H9 (cell line): ENCODE measurements around the gene CAPN5. TPM values are rescaled to one million over a fixed set of nuclear protein-coding genes. Genes with fewer than 3 reads are reported as not detected.

Experiments
- DNase-seq: peaks from one replicate; pipeline ENCODE4 v3.0.0-alpha.2; 2017
- H2AFZ ChIP-seq: one replicate; pipeline ENCODE4 v1.6.1; 2013; ENCODE audit warnings: mild to moderate bottlenecking, low read length, control low read depth, moderate library complexity
- H2AK5ac ChIP-seq: 2 replicates; pipeline ENCODE4 v1.6.1; 2013; ENCODE audit warnings: low read length, control low read depth, mixed read lengths; ENCODE audit not compliant: insufficient read length
- H2BK120ac ChIP-seq: one replicate; pipeline ENCODE4 v1.6.1; 2013; ENCODE audit warnings: low read depth, mild to moderate bottlenecking, low read length, control low read depth, inconsistent platforms; ENCODE audit not compliant: poor library complexity, severe bottlenecking
- H2BK12ac ChIP-seq: 2 replicates; pipeline ENCODE4 v1.6.1; 2013; ENCODE audit warnings: low read length, control low read depth, mixed read lengths, low read depth; ENCODE audit not compliant: insufficient read length
- H2BK15ac ChIP-seq: 2 replicates; pipeline ENCODE4 v1.6.1; 2013; ENCODE audit warnings: low read depth, low read length, control low read depth
- H2BK20ac ChIP-seq: one replicate; pipeline ENCODE4 v1.6.1; 2013; ENCODE audit warnings: low read depth, mild to moderate bottlenecking, low read length, control low read depth, inconsistent platforms; ENCODE audit not compliant: poor library complexity, severe bottlenecking
- H2BK5ac ChIP-seq: 2 replicates; pipeline ENCODE4 v1.6.1; 2013; ENCODE audit warnings: low read length, control low read depth, mixed read lengths; ENCODE audit not compliant: insufficient read length
- H3K14ac ChIP-seq: 2 replicates; pipeline ENCODE4 v1.6.1; 2013; ENCODE audit warnings: low read length, control low read depth; ENCODE audit not compliant: insufficient read depth
- H3K18ac ChIP-seq: 2 replicates; pipeline ENCODE4 v1.6.1; 2013; ENCODE audit warnings: low read depth, mild to moderate bottlenecking, mixed read lengths, low read length, control low read depth; ENCODE audit not compliant: insufficient read length
- H3K23ac ChIP-seq: 2 replicates; pipeline ENCODE4 v1.6.1; 2013; ENCODE audit warnings: low read length, control low read depth, mixed read lengths, low read depth; ENCODE audit not compliant: insufficient read length
- H3K23me2 ChIP-seq: 2 replicates; pipeline ENCODE4 v1.6.1; 2013; ENCODE audit warnings: low read depth, mild to moderate bottlenecking, mixed read lengths, low read length, control low read depth; ENCODE audit not compliant: insufficient read length, poor library complexity, severe bottlenecking
- H3K27ac ChIP-seq: 2 replicates; pipeline ENCODE4 v1.5.1; 2013; ENCODE audit warnings: low read length, control low read depth, mixed read lengths, low read depth; ENCODE audit not compliant: insufficient read length
- H3K27me3 ChIP-seq: 2 replicates; pipeline ENCODE4 v1.6.1; 2013; ENCODE audit warnings: low read length, control low read depth, inconsistent platforms; ENCODE audit not compliant: insufficient read depth
- H3K4ac ChIP-seq: 2 replicates; pipeline ENCODE4 v1.6.1; 2013; ENCODE audit warnings: low read depth, mild to moderate bottlenecking, control low read depth, inconsistent platforms, low read length, moderate library complexity
- H3K4me1 ChIP-seq: 2 replicates; pipeline ENCODE4 v1.6.1; 2013; ENCODE audit warnings: low read length, control low read depth, inconsistent platforms; ENCODE audit not compliant: insufficient read depth
- H3K4me2 ChIP-seq: 2 replicates; pipeline ENCODE4 v1.6.1; 2013; ENCODE audit warnings: low read length, control low read depth, mixed read lengths; ENCODE audit not compliant: insufficient read length, insufficient read depth
- H3K56ac ChIP-seq: 2 replicates; pipeline ENCODE4 v1.6.1; 2013; ENCODE audit warnings: low read depth, mild to moderate bottlenecking, mixed read lengths, low read length, control low read depth; ENCODE audit not compliant: insufficient read length
- H3K79me1 ChIP-seq: 2 replicates; pipeline ENCODE4 v1.6.1; 2013; ENCODE audit warnings: low read depth, mild to moderate bottlenecking, moderate library complexity, low read length, control low read depth, inconsistent platforms; ENCODE audit not compliant: insufficient read depth, poor library complexity, severe bottlenecking
- H3K79me2 ChIP-seq: 2 replicates; pipeline ENCODE4 v1.6.1; 2013; ENCODE audit warnings: low read length, control low read depth, inconsistent platforms; ENCODE audit not compliant: insufficient read depth
- H3K9ac ChIP-seq: 2 replicates; pipeline ENCODE4 v1.6.1; 2013; ENCODE audit warnings: low read length, control low read depth, mixed read lengths; ENCODE audit not compliant: insufficient read length; ENCODE audit errors: extremely low read depth
- H3K9me3 ChIP-seq: one replicate; pipeline ENCODE4 v1.6.1; 2013; ENCODE audit warnings: low read depth, low read length, inconsistent platforms; ENCODE audit not compliant: control insufficient read depth
- H3T11ph ChIP-seq: one replicate; pipeline ENCODE4 v1.6.1; 2013; ENCODE audit warnings: mild to moderate bottlenecking, low read length, control low read depth, inconsistent platforms
- H4K20me1 ChIP-seq: one replicate; pipeline ENCODE4 v1.6.1; 2013; ENCODE audit not compliant: control insufficient read depth, insufficient read length, insufficient read depth
- H4K5ac ChIP-seq: 2 replicates; pipeline ENCODE4 v1.6.1; 2013; ENCODE audit warnings: low read depth, mild to moderate bottlenecking, mixed read lengths, low read length, control low read depth; ENCODE audit not compliant: insufficient read length
- H4K8ac ChIP-seq: replicated peaks from 2 replicates; pipeline ENCODE4 v1.6.1; 2013; ENCODE audit warnings: low read length, control low read depth, mixed read lengths, low read depth; ENCODE audit not compliant: insufficient read length
- H4K91ac ChIP-seq: 2 replicates; pipeline ENCODE4 v1.6.1; 2013; ENCODE audit warnings: low read depth, mild to moderate bottlenecking, moderate library complexity, mixed read lengths, low read length, control low read depth; ENCODE audit not compliant: insufficient read length
- H3K27ac Mint-ChIP-seq, 3 experiments: 2 replicates in 2 of 3; 3 replicates in 1 of 3; pipeline ENCODE4 v1.8.0; 2020 to 2021; ENCODE audit warnings: mixed read lengths in 3 of 3, mild to moderate bottlenecking in 1 of 3, moderate library complexity in 1 of 3
- H3K27me3 Mint-ChIP-seq: 2 replicates; pipeline ENCODE4 v1.8.0; 2021; ENCODE audit warnings: low read depth, mild to moderate bottlenecking, moderate library complexity, mixed read lengths
- H3K36me3 Mint-ChIP-seq, 3 experiments: 2 replicates in 2 of 3; 3 replicates in 1 of 3; pipeline ENCODE4 v1.8.0; 2020 to 2021; ENCODE audit warnings: low read depth in 3 of 3, mixed read lengths in 3 of 3; ENCODE audit not compliant: insufficient read depth in 1 of 3
- H3K4me1 Mint-ChIP-seq, 2 experiments: 2 replicates each; pipeline ENCODE4 v1.8.0; 2020; ENCODE audit warnings: mixed read lengths in 2 of 2
- H3K4me3 Mint-ChIP-seq, 2 experiments: 2 replicates in 1 of 2; 3 replicates in 1 of 2; pipeline ENCODE4 v1.8.0; 2020 to 2021; ENCODE audit warnings: mild to moderate bottlenecking in 2 of 2, mixed read lengths in 2 of 2, moderate library complexity in 1 of 2
- H3K9me3 Mint-ChIP-seq, 2 experiments: 2 replicates in 1 of 2; 3 replicates in 1 of 2; pipeline ENCODE4 v1.8.0; 2020; ENCODE audit warnings: mild to moderate bottlenecking in 2 of 2, mixed read lengths in 2 of 2, moderate library complexity in 1 of 2
- WGBS: extraction: QIAGEN DNeasy Blood & Tissue Kit; methylation state at CpG from one replicate; pipeline ENCODE4 v1.1.7; 2013; ENCODE audit warnings: missing lambda C conversion rate, low lambda C conversion rate, mixed read lengths; ENCODE audit not compliant: insufficient read length; ENCODE audit errors: extremely low coverage; 5-methylcytosine and 5-hydroxymethylcytosine counted together
- total RNA-seq: library from RNA; stranded (reverse); gene quantifications from 2 replicates; pipeline ENCODE4 v1.2.1, GENCODE V29; 2021
- TF ChIP-seq, protein P1 (sequence below): fragments of 200-600 bp; sonication (generic); conservative IDR thresholded peaks from 3 replicates; pipeline ENCODE4 v1.8.0; 2021; ENCODE audit warnings: antibody characterized with exemption, mild to moderate bottlenecking

The CAPN5 gene
- total RNA-seq, 1 experiment from 2014 or later = 16.7 TPM

GRCh38 chr11:77075425-77075905, 8.7 kb downstream of the CAPN5 start:
- no CpG with 5 or more reads among the region's 5 CpGs for WGBS
- no peak overlapping the region for H3K23ac ChIP-seq
- no peak overlapping the region for H2AFZ ChIP-seq
- H2BK15ac ChIP-seq = no peak overlapping the region
- no peaks in the 10 kb centered on the region for H3K27me3 ChIP-seq
- Mint-ChIP-seq H3K4me3 (no peak overlapping the region), H3K9me3 (peaks cover 10 to 11% of the 10 kb centered on the region in 2 experiments; a peak in 4 of 5 replicates), H3K27ac (no peak overlapping the region), H3K36me3 (peaks cover 0 to 3% (median 0%) of the 10 kb centered on the region in 3 experiments; a peak in 5 of 7 replicates), H3K4me1 (peaks cover 3 to 11% of the 10 kb centered on the region in 2 experiments; a peak in 3 of 4 replicates), H3K27me3 (no peaks in the 10 kb centered on the region)
- H3K56ac ChIP-seq = no peak overlapping the region
- H4K5ac ChIP-seq = no peak overlapping the region
- no peak overlapping the region for H2BK120ac ChIP-seq
- H3K4me1 ChIP-seq = no peaks in the 10 kb centered on the region
- no peak for DNase-seq
- TF ChIP-seq, protein P1, sequence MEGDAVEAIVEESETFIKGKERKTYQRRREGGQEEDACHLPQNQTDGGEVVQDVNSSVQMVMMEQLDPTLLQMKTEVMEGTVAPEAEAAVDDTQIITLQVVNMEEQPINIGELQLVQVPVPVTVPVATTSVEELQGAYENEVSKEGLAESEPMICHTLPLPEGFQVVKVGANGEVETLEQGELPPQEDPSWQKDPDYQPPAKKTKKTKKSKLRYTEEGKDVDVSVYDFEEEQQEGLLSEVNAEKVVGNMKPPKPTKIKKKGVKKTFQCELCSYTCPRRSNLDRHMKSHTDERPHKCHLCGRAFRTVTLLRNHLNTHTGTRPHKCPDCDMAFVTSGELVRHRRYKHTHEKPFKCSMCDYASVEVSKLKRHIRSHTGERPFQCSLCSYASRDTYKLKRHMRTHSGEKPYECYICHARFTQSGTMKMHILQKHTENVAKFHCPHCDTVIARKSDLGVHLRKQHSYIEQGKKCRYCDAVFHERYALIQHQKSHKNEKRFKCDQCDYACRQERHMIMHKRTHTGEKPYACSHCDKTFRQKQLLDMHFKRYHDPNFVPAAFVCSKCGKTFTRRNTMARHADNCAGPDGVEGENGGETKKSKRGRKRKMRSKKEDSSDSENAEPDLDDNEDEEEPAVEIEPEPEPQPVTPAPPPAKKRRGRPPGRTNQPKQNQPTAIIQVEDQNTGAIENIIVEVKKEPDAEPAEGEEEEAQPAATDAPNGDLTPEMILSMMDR = no peak
- no peaks in the 10 kb centered on the region for H3K23me2 ChIP-seq
- H3T11ph ChIP-seq = no peak overlapping the region
- H2AK5ac ChIP-seq = no peak overlapping the region
- no peak overlapping the region for H3K27ac ChIP-seq
- H2BK5ac ChIP-seq = no peak overlapping the region
- H3K4ac ChIP-seq = no peak overlapping the region
- no peaks in the 10 kb centered on the region for H3K79me2 ChIP-seq
- no peaks in the 10 kb centered on the region for H4K20me1 ChIP-seq
- H3K9ac ChIP-seq = no peak overlapping the region
- no peaks in the 10 kb centered on the region for H3K9me3 ChIP-seq
- no peak overlapping the region for H3K4me2 ChIP-seq
- H3K14ac ChIP-seq = no peak overlapping the region
- H3K79me1 ChIP-seq = no peaks in the 10 kb centered on the region
- no peak overlapping the region for H4K91ac ChIP-seq
- H2BK12ac ChIP-seq = no peak overlapping the region
- H2BK20ac ChIP-seq = no peak overlapping the region
- no peak overlapping the region for H3K18ac ChIP-seq
- no peak overlapping the region for H4K8ac ChIP-seq
